Gastrocnemius medialis (tissue), 4 donors: ENCODE measurements around the gene KHDRBS1. TPM values are rescaled to one million over a fixed set of nuclear protein-coding genes. Genes with fewer than 3 reads are reported as not detected.
A peak's percentile ranks its signal among the peaks of the same experiment; 100 is the strongest.

Experiments used
- ATAC-seq, 2 donors: fragments of 150-250 bp; one replicate each; pipeline ENCODE4 v1.9.1; 2016
- DNase-seq, 2 donors: peaks; one replicate each; pipeline ENCODE4 v3.0.0-alpha.2; 2019
- H3K27ac ChIP-seq, 4 donors: fragments of 200-600 bp; sonication (generic); 1 replicate in 1 of 4; 2 replicates in 3 of 4; pipeline ENCODE4 v1.5.1; 2016 to 2018; ENCODE audit warnings: mild to moderate bottlenecking in 2 of 4, moderate library complexity in 1 of 4
- H3K27me3 ChIP-seq, 3 donors: fragments of 200-600 bp; sonication (generic) in 2 of 3; 1 replicate in 1 of 3; 2 replicates in 2 of 3; pipeline versions ENCODE4 v1.5.1 to v1.6.0; 2016 to 2019; ENCODE audit warnings: mild to moderate bottlenecking in 1 of 3, moderate library complexity in 1 of 3
- H3K36me3 ChIP-seq, 2 donors: fragments of 200-600 bp; sonication (generic) in 1 of 2; one replicate each; pipeline ENCODE4 v1.5.1; 2017 to 2018
- H3K4me1 ChIP-seq, 2 donors: fragments of 200-600 bp; sonication (generic) in 1 of 2; one replicate each; pipeline ENCODE4 v1.5.1; 2016 to 2017; ENCODE audit warnings: mild to moderate bottlenecking in 2 of 2
- H3K4me3 ChIP-seq, 4 donors: fragments of 200-600 bp; sonication (generic) in 3 of 4; 1 replicate in 1 of 4; 2 replicates in 3 of 4; pipeline ENCODE4 v1.5.1; 2016 to 2019; ENCODE audit warnings: mild to moderate bottlenecking in 2 of 4
- H3K9me3 ChIP-seq, 3 donors: fragments of 200-600 bp; sonication (generic) in 2 of 3; 1 replicate in 1 of 3; 2 replicates in 2 of 3; pipeline ENCODE4 v1.5.1; 2016 to 2019
- CTCF ChIP-seq, 5 experiments: fragments of 450-650 bp in 3 of 5; fragments of 200-600 bp in 2 of 5; sonication (generic) in 2 of 5; IDR thresholded peaks in 4 of 5; conservative IDR thresholded peaks in 1 of 5; 1 replicate in 4 of 5; 2 replicates in 1 of 5; pipeline ENCODE4 v1.5.1; 2016 to 2019; ENCODE audit warnings: antibody characterized with exemption in 5 of 5, mild to moderate bottlenecking in 3 of 5, moderate library complexity in 3 of 5
- POLR2A ChIP-seq, 2 donors: fragments of 450-650 bp; IDR thresholded peaks; one replicate each; pipeline ENCODE4 v1.6.1; 2017; ENCODE audit warnings: antibody characterized with exemption in 2 of 2, mild to moderate bottlenecking in 2 of 2, moderate library complexity in 2 of 2
- in situ Hi-C, 4 donors: fragments of 200-750 bp; cut with MboI; loops; one replicate each; pipeline versions ENCODE4 v1.15.0 to v1.8.0; 2017; ENCODE audit warnings: low sequenced_read_pairs in 4 of 4
- intact Hi-C: fragments of 100-400 bp; cut with DNase I; formaldehyde crosslinking; loops from one replicate; pipeline ENCODE4 v1.15.1; 2023; ENCODE audit warnings: low total_unique reads
- total RNA-seq, 4 donors: library from RNA; depleted of rRNA; stranded (reverse); fragments of >200 nt; gene quantifications; one replicate each; pipeline versions ENCODE4 v1.1.0 to v1.2.3, GENCODE V29; 2016

The KHDRBS1 gene
- total RNA-seq, result 10 to 100 TPM; 19.9 to 50.3 (median 34.6) TPM

- in situ Hi-C loops (no loop called here), intact Hi-C loops (loop anchor here (2.0 kb wide), 2 partner anchors 59 to 95 kb away; partner anchors contain the start of genes KPNA6 and TMEM39B)
- no peaks in the 10 kb centered on the region for H3K9me3 ChIP-seq
- TF ChIP-seq CTCF (IDR thresholded peaks at IDR 0.05 in 4 of 5, conservative IDR thresholded peaks at IDR 0.05 in 1 of 5) (peak in 1 of 5 experiments; percentile 17), POLR2A (IDR thresholded peaks at IDR 0.05) (peak; percentile 91 to 92)
- H3K27me3 ChIP-seq, result no peaks in the 10 kb centered on the region
- DNase-seq (peak; percentile 97 to 99), ATAC-seq (peak; percentile 93 to 96)
- H3K4me3 ChIP-seq, result peak within 1 kb of the TSS; percentile 84 to 96 (median 90)
- no peaks in the 10 kb centered on the region for H3K36me3 ChIP-seq
- peaks cover 19 to 31% of the 10 kb centered on the region in 2 donors for H3K4me1 ChIP-seq
- peak within 1 kb of the TSS; percentile 96 to 99 (median 98) for H3K27ac ChIP-seq
These were observed at the start of gene KHDRBS1 for GRCh38 chr1:32013386-32014198. Gene KHDRBS1 (plus strand): TSS chr1:32013868. CDS start chr1:32013996, 128 bp downstream.

GRCh38 chr1:31970873-31971272 is 42.8 kb upstream of the KHDRBS1 start:
- Histone ChIP-seq H3K36me3 (no peaks in the 10 kb centered on the region), H3K4me1 (no peaks in the 10 kb centered on the region), H3K27ac (no peak overlapping the region), H3K9me3 (no peaks in the 10 kb centered on the region), H3K27me3 (no peaks in the 10 kb centered on the region), H3K4me3 (no peak overlapping the region)
- ATAC-seq (no peak), DNase-seq (no peak)
- in situ Hi-C loops, result loop anchor here (25.0 kb wide), 2 partner anchors 159 to 309 kb away; partner anchors contain the start of gene SPOCD1 (in 1 of the 4)
- TF ChIP-seq POLR2A (IDR thresholded peaks at IDR 0.05), result no peak
- no peak for TF ChIP-seq CTCF (IDR thresholded peaks at IDR 0.05 in 4 of 5, conservative IDR thresholded peaks at IDR 0.05 in 1 of 5)
- intact Hi-C loops, result no loop called here

- ATAC-seq (no peak), DNase-seq (no peak)
- Histone ChIP-seq H3K36me3 (no peaks in the 10 kb centered on the region), H3K4me3 (no peak overlapping the region), H3K27ac (no peak overlapping the region), H3K9me3 (no peaks in the 10 kb centered on the region), H3K4me1 (no peaks in the 10 kb centered on the region), H3K27me3 (no peaks in the 10 kb centered on the region)
- in situ Hi-C loops, result no loop called here
- intact Hi-C loops, result no loop called here
- TF ChIP-seq CTCF (IDR thresholded peaks at IDR 0.05 in 4 of 5, conservative IDR thresholded peaks at IDR 0.05 in 1 of 5) (no peak), POLR2A (IDR thresholded peaks at IDR 0.05) (no peak)
These were observed 37.3 kb upstream of the KHDRBS1 start for GRCh38 chr1:31976401-31976800.

- Histone ChIP-seq H3K4me3 (no peak overlapping the region), H3K36me3 (no peaks in the 10 kb centered on the region), H3K9me3 (no peaks in the 10 kb centered on the region), H3K27ac (peak overlapping the region; percentile 14 to 62 (median 48)), H3K27me3 (no peaks in the 10 kb centered on the region), H3K4me1 (no peaks in the 10 kb centered on the region)
- TF ChIP-seq POLR2A (IDR thresholded peaks at IDR 0.05) (no peak), CTCF (IDR thresholded peaks at IDR 0.05 in 4 of 5, conservative IDR thresholded peaks at IDR 0.05 in 1 of 5) (peak in 2 of 5 experiments; percentile 17 to 29)
- intact Hi-C loops (no loop called here), in situ Hi-C loops (no loop called here)
- DNase-seq (peak in 1 of 2 donors; percentile 34), ATAC-seq (peak; percentile 77 to 81)
These were observed 36.1 kb upstream of the KHDRBS1 start for GRCh38 chr1:31977385-31978131.
